Measurements from ENCODE around the gene CUBN.

The CUBN gene

DNA sequence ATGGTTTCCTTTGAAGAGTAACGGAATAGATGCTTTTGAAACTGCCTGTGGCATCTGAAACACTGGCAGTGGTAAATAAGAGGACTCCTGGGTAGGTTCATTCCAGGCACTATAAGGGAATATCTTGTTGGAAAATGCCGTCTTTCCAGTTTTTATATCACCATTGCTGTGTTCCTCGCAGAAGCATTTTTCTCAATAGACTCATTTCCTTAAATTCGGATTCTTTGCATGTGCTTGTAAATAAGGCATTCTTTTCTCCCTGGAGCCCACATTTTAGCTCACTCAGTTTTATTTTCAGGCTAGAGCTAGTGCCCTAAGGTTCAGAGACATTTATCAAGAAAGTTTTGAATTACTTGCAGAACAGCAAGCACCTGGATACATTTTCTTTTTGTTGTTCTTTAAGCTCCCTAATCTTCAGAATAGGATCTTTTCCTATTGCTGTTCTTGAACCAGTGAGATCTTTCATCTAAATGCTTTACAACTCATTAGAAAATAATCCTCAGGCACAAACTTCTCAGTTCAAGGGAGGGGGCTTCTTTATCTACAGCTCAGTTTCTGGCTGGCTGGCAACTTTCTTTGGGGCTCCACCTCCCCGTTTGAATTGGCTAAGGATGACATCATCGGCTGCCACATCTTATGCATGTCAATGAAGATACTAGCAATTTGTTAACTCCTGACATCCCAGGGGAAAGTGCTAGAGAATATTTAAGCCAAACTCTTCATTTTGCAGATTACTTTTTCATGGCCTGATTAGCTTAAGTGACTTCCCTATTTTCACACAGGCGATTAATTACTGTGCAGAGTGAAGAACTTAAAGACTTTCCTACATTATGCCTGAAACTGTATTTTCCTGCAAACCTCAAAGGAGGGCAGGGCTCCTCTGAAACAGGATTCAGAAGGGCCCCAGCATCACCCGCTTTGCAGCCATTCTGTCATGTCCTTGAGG lies 178.7 kb downstream of the CUBN start:
- DNase-seq (ENCODE audit: low spot score), result peak; percentile 80

DNA sequence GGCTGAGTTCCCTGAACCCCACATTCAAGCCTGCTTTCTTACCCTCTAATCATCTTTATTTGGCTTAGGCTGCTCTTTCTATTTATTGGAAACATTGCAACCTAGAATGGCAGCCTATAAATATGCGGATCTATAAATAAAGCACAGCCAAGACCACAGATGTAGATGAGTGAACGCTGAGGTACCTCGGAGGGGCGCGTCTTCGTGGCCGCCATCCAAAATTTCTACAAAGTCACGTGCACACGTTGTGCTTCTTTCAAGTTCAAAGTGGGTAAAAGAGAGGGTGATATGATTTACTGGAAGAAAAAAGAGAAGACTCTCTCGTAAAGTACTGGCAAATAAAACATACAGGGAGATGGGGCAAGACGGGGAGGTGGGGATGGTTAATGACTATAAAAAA lies 179.8 kb downstream of the CUBN start:
- DNase-seq (ENCODE audit: low spot score), result no peak

DNA sequence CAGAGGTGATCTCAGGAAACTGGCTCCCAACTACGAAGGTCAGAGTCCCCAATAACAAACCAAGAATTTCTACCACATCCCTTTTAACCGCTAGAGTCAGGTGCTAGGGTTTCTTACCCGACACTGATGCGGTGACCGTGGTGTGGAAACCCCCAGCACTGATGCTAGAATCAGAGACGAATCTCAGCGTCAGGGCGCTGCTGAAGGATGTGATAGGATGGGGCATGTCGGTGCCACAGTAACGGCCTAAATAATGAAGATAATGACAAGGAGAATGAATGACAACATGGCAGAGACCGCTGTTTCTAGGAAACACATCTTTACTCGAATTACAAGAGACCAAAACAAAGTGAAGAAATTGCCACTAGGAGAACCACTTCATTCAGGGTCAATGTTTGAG lies 181.2 kb downstream of the CUBN start:
- DNase-seq (ENCODE audit: low spot score), result no peak

DNA sequence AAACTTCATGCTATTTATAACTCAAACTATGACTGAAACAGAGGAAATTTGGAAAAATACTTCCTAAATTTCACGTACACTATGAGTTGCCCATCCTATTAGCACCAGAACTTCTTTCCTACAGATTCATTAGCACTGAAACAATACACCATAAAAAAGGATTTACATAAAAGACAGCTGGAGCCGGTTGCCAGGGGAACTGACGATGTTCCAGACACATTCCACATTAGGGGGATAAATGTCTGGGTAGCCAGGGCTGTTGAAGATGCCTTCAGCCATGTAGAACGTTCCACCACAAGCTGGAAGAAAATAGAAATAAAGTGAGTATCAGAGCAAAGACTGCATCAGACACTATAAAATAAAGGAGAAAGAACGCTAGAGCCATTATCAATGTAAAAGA lies 182.5 kb downstream of the CUBN start:
- no peak for DNase-seq (ENCODE audit: low spot score)

DNA sequence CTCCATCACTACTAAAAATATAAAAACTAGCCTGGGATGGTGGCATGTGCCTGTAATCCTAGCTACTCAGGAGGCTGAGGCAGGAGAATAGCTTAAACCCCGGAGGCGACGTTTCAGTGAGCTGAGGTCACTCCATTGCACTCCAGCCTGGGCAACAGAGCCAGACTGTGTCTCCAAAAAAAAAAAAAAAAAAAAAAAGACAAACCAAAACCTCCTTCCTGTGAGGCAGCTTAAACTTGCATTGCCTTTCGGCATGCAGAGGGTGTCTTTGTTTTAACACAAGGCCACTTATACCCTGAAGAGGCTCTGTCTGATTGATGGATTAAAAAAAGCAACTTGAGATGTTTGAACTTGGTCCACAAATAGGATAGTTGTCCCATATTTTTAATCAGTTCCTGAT lies 184.0 kb downstream of the CUBN start:
- DNase-seq (ENCODE audit: low spot score), result peak; percentile 42

DNA sequence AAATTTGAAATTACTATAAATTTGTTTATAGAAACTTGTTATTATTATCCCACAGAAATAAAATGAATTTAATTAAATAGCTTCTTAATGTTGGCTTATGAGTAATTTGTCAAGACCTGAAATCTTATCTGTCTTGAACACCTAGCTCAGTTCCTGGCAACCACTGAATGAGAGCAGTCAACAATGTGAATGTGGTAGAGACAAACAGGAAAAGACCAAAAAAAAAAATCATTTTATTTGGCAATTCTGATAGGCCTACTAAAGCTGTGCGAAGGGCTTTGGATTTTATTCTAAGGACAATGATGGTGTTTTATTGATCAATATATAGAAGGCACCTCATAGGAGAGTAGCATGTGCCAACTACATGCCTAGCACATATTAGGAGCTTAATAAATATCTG lies 184.6 kb downstream of the CUBN start:
- DNase-seq (ENCODE audit: low spot score), result no peak

DNA sequence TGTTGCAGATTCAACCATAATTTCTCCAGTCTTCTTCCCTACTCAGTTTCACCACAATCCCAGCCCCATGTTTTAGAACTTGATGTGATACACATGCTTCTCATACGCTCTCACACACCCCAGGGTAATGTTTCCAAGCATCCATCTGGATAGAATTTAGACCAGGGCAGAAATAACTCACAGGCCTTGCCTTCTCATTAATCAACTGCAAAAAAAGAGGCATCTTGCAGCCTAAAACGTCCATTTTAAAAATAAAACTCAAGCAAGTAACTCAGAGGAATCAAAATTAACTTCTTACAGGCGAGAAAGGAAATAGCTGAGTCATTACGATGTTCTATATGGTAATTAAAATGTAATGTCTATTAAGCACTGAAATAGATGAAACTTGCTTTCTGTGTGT lies 185.2 kb downstream of the CUBN start:
- DNase-seq (ENCODE audit: low spot score), result no peak

DNA sequence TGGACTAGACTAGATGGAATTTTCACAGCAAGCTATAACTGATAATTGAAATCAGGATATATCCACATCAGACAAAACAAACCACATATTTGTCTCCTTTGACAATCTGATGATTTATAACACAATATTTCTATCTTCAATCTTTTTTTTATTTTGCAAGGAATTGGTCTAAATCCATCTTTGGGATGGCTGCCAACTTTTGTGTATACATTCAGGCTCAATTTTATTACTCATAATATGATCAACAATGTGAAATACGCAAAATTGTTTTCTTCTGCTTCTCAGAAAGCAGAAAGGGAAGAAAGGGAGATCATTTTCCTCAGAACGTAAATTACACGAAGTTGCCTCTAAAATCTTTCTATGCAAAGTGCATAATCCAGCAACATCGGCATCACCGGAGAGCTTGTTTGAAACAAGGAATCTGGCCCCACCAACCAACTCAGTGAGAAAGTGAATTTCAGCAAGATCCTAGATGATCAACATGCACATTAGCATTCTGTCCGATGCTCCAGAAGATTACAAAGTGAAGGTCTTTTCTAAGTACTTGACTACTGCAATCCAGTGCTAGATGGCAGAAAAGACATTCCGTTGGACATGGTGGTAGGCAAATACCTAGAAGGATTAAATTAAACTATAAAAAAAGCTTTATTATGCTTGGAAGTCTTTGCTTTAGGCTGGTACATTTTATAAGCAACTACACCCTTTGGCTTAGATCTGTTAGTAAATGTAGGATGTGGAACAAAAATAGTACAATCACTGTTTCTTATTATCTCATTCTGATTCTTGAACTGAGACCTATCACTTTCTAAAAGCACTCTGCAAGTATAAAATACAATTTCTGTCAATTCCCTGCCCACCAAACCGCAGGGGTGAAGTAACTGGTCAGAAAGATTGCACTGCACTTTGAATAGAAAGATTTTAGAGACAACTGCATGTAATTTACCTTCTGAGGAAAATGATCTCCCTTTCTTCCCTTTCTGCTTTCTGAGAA lies 186.0 kb downstream of the CUBN start:
- DNase-seq (ENCODE audit: low spot score), result no peak

DNA sequence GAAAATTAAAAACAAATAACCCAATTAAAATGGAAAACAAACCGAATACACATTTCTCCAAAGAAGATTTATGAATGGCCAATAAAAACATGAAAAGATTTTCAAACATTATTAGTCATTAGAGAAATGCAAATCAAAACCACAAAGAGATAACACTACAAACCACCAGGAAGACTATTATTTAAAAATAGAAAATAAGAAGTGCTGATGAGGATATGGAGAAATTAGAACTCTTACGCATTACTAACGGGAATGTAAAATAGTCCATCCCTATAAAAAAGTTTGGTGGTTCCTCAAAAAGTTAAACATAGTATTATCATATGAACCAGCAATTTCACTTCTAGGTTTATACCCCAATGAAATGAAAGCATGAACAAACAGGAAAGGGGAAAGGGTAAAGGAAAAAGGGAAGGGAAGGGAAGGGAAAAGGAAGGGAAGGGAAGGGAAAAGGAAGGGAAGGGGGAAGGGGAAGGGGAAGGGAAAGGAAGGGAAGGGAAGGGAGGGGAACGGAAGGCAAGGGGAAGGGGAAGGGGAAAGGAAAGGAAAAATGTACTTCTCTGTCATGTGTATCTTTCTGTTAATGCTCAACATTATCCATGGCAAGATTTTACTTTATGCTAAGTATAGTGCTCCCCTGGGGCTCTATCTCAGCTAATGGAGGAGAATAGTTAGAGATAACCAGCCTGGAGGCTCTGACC lies 187.1 kb downstream of the CUBN start:
- no peak for DNase-seq (ENCODE audit: low spot score)

DNA sequence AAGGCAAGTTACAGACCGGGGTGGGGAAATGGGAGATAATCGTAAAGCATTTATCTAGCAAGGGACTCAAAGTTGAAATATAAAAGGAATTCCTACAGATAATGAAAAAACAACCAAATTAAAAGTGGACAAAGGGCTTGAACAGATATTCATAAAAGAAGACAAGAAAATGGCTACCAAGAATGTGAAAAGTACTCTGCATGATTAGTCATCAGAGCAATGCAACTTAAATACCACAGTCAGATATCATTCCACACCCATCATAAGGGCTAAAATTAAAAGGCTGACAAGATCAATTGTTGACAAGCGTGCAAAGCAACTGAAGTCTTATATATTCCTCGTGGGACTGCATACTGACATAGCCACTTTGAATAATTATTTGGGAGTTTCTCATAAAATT lies 187.7 kb downstream of the CUBN start:
- DNase-seq (ENCODE audit: low spot score), result no peak

DNA sequence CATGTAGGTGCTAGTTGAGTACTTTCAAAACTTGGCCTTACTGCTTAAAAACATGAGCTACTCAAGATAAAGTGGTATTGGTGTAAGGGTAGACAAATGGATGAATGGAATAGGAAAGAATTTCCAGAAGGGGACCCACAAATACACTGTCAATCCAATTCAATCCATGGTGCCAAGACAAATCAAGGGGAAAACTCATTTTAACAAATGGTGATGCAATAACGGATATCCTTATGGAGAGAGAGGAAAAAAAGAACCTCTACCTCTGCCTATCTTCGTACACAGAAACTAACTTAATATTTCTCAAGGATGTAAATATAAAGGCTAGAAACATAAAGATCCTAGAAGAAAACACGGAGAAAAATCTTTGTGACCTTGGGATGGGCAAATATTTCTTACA lies 188.5 kb downstream of the CUBN start:
- DNase-seq (ENCODE audit: low spot score), result no peak

DNA sequence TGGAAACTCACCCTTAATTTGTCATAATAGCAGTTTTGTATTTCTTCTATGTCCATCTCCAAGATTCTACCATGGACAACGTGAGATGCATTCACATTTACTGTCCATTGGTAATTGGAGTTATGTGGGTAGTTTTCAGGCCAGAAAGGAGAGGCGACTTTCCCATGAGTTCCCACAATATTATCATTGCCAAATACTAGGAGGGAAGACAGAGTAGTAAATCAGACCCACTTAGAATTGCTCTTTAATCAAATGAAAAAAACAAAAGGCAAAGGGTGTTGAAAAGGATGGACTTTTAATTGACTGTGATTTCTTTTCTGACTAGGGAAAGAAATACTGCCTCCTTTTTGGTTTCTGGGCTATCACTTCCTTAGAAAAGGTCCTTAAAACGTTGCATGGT lies 190.7 kb downstream of the CUBN start:
- no peak for DNase-seq (ENCODE audit: low spot score)

DNA sequence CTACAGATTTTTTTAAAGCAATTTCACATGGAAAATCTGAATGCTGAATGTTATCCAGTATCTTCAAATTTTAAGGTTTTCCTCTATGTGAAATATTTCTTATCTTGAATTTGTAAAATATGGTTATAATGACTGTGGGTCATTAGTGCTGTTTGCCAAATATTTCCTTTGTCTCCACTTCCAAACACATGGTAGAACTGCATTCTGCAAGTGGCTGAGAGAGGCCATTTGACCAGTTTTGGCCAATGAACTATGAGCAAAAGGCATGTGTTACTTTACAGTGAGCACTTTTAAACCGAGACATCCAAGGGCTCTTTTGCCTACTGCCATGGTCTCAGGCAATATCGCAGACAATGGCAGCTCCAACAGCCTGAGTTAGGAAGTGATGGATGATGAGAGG lies 195.2 kb downstream of the CUBN start:
- no peak for DNase-seq (ENCODE audit: low spot score)

DNA sequence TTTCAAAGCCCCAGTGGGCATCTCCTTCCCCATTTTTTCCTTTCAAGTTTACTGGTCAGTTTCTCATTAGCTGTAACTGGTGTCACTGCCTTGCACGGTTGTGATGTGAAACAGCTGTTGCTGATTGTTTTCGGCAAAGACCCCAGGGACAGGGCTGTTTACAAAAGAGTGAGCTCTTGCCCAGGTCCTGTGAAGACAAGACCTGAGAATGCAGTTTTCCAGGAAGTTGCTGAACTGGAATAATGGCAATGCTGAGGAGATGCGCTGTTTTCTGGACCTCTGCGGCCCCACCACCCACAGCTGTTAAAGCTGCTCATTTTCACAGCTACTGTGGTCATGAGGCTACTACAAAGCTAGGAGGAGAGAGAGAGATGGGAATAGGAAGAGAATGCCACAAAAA lies 195.8 kb downstream of the CUBN start:
- DNase-seq (ENCODE audit: low spot score), result no peak

DNA sequence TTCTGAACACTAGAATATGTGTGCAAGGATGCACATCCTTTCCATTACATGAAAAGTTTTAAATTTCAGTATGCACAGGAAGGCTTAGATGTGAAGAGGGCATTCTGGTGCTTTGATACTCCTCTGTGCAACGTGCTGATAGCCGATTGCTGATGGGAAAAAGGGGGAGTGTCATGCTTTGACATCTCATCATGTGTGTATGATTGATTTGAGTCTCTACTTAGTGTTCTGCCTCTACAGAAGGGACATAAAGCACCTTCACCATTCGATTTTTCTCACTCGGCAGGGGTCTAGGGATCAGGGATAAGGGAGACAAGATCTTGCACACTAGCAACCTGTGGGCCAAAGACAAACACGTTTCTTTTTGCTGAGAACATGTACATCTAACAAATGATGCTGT lies 197.7 kb downstream of the CUBN start:
- no peak for DNase-seq (ENCODE audit: low spot score)

DNA sequence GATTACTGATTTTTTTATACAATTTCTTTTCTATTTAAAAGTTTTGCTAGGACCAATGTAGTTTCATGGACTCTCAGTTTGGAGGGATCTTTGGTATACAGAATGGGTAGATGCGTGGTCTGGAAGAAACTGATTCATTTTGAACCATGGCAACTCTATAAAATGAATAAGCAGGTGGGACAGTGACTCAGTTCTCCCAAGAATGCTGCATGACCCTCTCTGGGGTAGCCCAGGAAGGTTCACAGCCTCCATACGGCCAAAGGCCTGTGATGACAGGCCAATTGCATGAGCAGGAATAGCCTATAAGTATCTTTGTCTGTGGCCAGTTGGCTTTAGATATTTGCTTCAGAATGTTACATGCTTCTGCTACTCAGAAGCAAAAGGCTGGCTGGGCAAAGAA lies 199.1 kb downstream of the CUBN start:
- DNase-seq (ENCODE audit: low spot score), result no peak

DNA sequence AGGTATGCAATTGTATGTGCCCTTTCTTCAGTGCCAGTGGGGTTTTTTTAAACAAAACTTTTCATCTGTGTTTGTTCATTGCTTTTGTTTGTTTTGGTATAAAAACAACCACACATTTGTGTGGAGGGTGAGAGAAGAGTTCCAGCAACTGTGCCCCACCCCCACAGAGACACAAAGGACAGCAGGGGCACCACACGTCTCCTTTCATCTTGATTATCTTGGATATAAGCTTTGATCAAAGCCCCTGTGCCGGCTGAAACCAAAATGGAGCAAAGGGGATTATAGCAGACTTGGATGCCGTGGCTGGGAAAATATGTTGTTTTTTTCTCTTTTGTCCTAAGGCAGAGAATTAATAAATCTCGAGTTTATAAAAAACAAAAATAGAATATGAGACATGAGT lies 200.5 kb downstream of the CUBN start:
- DNase-seq (ENCODE audit: low spot score), result no peak

DNA sequence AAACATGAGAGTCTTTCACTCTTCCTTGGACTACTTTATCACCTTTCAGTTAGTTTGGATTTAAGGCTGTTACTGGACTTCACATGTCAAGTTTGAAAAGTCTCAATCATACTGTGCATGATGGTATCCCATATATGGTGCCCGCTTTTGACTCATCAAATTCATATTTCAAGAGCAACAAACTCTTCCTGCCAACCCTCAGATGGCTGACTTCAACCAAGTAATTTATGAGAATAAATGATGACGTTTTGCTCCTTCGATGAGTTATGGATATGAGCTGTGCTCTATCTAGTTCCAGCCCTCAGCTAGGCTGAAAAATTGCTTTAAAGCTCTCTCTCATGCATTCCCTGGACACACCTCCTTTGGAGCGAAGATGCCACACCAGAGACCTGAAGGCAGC lies 202.1 kb downstream of the CUBN start:
- no peak for DNase-seq (ENCODE audit: low spot score)

DNA sequence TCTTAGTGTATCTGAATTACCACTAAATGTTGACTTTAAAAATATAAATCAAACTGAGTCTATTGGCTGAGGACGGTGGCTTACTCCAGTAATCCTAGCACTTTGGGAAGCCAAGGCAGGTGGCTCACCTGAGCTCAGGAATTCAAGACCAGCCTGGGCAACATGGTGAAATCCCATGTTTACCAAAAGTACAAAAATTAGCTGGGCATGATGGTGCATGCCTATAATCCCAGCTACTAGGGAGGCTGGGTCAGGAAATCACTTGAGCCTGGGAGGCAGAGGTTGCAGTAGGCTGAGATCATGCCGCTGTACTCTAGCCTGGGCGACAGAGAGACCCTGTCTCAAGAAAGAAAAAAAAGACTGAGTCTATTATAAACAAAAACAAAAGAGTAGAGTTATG lies 205.9 kb downstream of the CUBN start:
- no peak for DNase-seq (ENCODE audit: low spot score)

DNA sequence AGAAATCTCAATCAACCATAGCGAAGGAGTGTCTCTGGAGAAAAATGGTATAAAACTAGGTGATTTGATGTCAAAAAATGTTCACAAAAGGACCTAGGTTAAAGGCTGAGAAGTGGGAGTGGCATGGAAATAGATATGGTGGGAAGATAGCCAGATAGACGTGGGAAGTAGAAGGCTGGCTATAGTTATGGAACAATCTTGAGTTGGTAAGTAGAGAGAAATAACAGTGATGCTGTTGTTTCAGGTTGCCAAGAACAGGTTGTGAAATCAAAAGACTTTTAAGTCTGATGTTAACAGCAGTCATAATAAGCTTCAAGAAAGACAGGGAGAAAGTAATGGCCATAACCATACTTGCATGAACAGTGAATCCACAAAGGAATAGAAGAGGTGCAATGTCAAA lies 206.3 kb downstream of the CUBN start:
- no peak for DNase-seq (ENCODE audit: low spot score)

DNA sequence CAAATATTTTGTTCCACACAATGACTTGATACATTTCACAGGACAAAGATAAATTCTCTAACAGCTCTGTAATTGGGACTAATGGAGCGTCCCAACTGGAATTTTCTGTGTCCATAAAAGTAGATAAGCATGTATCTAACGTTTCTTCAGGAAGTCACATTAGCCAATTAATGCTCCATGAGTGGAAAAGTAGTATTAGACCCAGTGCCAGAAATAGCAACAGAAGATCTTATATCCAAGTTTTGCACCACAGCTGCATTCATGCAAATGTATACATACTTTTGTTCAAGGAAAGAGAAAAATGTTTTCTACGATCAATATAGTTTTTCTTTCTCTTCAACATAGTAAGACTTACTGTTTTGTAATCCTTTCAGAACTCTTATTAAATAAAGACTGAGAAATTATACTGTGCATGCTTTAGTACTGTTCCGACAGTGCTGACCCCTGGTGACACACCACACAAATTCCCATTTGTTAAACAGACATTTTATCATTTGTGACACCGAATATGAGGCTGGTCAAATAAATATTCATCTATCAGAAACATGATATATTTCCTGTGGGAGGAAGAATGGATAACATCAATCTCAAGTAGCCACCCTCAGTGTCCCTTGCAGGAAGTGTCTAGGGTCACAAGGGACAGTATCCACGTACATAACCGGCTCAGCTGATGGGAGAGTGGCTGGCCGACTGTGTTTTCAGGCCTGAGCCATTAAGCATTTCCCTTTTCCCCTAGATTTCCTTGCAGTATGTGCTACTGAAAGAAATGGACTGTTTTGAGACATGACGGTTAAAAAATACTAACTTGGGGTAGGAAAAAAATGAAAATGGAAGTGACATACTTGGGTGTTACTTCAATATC lies 210.3 kb downstream of the CUBN start:
- DNase-seq (ENCODE audit: low spot score), result no peak

All from COLO829 (cell line).